GM19452 (cell line): ENCODE measurements around the gene PCDH11X.
"Not testable (repeated sequence)": the region's sequence is repeated elsewhere in the genome, so short reads cannot be mapped to it uniquely, and the experiment has no call there.

ENCODE experiments used
- ATAC-seq: cut with Tn5 transposase; IDR thresholded peaks from one replicate; pipeline ENCODE4 v1.9.1; 2021; ENCODE audit not compliant: unreplicated experiment

PCDH11X gene, protein sequence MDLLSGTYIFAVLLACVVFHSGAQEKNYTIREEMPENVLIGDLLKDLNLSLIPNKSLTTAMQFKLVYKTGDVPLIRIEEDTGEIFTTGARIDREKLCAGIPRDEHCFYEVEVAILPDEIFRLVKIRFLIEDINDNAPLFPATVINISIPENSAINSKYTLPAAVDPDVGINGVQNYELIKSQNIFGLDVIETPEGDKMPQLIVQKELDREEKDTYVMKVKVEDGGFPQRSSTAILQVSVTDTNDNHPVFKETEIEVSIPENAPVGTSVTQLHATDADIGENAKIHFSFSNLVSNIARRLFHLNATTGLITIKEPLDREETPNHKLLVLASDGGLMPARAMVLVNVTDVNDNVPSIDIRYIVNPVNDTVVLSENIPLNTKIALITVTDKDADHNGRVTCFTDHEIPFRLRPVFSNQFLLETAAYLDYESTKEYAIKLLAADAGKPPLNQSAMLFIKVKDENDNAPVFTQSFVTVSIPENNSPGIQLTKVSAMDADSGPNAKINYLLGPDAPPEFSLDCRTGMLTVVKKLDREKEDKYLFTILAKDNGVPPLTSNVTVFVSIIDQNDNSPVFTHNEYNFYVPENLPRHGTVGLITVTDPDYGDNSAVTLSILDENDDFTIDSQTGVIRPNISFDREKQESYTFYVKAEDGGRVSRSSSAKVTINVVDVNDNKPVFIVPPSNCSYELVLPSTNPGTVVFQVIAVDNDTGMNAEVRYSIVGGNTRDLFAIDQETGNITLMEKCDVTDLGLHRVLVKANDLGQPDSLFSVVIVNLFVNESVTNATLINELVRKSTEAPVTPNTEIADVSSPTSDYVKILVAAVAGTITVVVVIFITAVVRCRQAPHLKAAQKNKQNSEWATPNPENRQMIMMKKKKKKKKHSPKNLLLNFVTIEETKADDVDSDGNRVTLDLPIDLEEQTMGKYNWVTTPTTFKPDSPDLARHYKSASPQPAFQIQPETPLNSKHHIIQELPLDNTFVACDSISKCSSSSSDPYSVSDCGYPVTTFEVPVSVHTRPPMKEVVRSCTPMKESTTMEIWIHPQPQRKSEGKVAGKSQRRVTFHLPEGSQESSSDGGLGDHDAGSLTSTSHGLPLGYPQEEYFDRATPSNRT (N-terminal part only)

DNA sequence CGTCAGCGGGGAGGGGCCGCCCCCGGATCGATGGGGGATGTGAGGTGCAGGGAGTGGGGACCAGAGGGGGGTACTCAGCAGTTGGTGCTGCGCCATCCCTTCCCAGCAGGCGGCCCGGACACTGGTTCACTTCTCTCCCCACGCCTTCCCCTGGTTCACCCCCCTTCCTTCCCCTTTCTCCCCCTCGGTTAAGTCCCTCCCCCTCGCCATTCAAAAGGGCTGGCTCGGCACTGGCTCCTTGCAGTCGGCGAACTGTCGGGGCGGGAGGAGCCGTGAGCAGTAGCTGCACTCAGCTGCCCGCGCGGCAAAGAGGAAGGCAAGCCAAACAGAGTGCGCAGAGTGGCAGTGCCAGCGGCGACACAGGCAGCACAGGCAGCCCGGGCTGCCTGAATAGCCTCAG lies at the start of gene PCDH11X:
TSS of gene PCDH11X (plus strand) at position 241 of the 400 bp plus-strand sequence. CDS start 56,130 bp downstream, outside the sequence.
- ATAC-seq, result not testable (repeated sequence)

DNA sequence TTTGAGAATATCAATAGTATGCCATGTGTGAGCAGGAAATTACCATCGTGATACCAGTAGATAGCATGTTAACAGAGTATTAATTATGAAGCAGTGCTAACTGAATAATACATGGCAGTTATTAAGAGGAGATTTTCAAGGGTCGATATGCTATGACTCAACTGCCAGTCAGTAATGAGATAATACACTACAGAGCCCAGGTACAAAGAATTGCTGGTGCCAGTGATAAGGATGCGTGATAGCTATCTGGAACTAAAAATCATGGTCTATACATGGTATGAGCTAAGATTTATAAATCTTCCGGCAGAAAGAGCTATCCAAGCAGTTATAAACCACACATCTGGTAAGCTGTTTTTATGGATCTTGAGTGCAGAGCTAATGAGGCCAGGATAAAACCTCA lies 31.7 kb upstream of the PCDH11X start:
- not testable (repeated sequence) for ATAC-seq

DNA sequence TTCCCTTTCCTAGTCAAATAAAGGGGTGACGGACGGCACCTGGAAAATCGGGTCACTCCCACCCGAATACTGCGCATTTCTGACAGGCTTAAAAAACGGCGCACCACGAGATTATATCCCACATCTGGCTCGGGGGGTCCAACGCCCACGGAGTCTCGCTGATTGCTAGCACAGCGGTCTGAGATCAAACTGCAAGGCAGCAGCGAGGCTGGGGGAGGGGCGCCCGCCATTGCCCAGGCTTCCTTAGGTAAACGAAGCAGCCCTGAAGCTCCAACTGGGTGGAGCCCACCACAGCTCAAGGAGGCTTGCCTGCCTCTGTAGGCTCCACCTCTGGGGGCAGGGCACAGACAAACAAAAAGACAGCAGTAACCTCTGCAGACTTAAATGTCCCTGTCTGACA lies 26.2 kb upstream of the PCDH11X start:
- not testable (repeated sequence) for ATAC-seq

DNA sequence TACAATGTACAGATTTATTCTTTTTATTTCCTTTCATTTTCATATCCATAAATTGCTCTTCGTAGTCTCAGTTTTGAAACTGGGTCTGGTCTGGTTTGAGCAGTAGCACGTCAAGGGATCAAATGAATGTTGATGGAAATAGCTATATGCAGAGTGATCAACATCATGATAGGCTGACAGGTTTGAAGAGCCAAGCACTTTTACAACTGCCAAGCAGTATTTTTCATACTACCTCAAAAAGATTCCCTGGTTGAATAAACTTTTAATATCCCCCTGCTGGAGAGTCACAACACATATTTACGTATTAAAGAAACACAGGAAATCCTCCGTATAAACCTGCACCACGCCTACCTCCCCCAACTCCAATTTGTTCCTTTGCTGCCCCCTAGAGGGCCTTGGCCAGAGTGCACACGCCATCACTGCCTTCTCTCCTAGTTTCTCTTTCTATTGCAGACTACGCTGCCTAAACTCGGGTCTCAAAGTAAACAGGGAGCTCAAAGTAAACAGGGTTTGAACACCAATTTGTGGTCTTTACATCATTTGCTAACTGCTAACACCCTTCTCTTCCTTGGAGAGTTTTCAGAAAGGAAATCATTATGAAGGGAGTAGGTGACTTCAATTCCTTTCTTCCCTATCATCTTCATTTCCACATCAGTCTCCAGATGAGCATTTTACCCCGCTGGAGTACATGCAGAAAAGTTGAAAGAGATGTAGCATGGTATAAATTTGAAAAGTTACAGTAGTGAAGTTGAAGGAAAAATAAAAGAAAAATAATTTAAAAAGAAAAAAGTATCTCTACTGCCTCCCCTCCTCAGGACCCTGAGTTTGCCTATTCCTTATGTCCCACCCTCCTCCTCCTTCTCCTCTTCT lies 8.3 kb upstream of the PCDH11X start:
- ATAC-seq, result peak; percentile 100

DNA sequence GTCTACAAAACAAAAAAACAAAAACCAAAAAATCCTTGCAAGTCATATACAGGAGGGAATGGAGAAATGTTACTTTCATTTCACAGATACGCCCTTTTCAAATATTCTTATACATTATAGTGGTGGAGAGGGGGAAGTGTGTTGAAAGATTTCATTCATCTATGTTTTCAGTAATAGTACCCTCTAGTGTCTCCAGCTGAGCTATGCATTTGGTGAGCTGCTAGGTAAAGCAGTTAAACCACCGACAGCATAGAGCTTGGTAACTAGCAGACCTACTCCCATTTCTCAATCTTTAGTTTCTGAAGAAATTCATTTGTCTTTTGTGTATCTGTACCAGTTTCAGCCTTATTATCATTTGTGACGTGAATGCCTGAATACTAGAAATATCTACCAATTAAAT lies 5.2 kb upstream of the PCDH11X start:
- ATAC-seq, result not testable (repeated sequence)

DNA sequence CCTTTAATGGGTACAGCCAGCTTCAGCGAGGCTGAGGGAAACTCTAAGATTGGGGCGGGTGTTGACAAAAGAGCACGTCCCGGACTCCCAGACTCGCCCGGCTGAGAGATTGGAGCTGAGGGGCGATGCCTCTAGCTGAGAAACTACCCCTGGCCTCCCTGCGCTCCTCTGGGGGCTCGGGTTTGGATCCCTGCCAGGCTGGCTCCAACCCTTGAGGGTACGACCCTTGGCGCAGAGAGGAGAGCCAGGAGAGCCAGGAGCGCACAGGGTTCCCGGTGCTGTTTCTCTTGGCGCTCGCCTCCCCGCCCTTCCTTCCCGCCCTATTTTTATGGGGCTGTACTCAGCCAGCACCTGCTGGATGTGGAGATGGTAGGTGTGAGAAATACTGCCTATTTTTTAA lies 833 bp downstream of the PCDH11X start:
- ATAC-seq, result not testable (repeated sequence)

DNA sequence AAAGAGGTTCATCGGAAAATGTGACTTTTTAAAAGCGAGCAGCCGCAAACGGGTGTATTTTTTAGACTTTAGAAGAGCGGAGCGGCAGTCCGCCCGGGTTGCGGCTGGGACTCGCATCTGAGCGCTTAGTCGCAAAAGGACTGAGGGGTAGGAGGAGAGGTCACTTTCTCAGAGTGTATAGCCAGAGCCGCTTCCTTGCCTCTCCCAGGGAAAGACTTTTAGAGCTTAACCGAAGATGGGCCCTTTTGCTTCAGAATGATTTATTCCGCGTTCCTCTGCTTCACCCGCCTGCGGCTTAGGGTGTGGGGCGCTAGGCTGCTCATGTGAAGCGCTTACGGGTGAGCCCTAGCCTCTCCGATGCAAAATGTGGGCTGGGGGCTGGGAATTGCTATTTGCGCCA lies 1.5 kb downstream of the PCDH11X start:
- ATAC-seq, result not testable (repeated sequence)

DNA sequence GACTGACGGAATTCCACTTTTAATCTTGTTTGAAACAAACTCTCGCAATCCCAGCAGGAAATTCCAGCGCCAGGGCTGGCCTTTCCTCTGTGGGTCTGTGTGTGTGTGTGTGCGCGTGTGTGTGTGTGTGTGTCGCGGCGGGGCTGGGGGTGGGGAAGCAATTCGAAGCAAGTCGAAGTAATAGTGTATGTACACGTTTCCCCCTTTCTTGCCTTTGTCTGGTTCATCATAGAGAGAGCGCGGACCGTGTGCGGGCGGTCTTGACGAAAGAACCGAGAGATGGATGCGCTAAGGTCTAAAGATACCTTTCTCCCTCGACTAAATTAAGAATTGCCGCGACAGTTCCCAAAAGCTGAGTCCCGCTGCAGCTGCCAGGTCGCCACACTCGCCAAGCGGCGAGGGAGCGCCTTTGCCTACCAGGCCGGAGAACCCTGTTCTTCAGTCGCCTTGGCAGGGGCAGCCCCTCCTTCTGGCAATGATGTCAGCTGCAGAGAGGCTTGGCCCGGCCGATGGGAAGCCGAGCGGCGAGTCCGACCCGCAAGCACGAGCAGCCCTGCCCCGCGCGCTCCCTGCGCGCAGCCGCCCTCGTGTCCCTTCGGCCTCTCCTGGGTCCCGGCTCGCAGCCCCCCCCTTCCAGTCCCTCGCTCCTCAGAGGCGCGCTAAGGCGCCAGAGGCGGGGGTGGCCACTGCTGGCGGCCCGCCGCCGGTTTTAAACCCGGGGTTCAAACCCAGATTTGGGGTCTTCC lies 2.6 kb downstream of the PCDH11X start:
- not testable (repeated sequence) for ATAC-seq

DNA sequence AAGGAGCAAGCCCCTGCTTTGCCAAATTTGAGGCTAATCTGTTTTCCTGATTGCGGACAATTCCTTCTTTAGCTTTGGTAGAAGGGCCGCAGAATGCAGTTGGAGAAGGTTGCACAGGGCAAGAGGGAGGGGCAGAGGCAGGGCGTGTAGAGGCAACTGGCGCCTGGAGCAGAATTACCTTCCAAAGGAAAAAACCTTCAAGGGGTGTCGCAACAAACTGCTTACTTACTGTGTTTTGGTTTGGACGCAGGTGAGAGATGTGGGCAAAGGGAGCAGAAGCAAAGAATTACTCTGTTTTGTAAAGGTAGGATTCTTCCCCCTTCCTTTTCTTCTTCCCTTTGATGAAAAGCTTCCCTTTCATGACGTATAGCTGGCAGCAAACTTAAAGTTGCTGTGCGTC lies 3.6 kb downstream of the PCDH11X start:
- ATAC-seq, result not testable (repeated sequence)

DNA sequence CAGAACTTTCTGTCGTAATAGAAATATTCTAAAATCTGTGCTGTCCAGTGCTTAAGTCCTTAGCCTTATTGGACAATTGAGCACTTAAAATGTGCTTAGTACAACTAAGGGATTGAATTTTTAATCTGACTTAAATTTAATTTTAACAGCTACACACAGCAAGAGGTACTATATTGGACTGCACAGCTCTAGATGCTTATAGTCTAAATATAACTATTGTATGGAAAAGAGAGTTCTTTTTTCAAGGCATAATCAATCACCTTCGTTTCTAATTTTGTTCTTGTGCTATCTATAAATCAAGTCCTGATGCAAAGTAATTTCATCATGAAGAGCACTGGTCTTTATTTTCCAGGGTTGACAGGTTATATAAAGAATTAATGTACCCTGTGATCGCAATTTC lies 38.4 kb downstream of the PCDH11X start:
- not testable (repeated sequence) for ATAC-seq

DNA sequence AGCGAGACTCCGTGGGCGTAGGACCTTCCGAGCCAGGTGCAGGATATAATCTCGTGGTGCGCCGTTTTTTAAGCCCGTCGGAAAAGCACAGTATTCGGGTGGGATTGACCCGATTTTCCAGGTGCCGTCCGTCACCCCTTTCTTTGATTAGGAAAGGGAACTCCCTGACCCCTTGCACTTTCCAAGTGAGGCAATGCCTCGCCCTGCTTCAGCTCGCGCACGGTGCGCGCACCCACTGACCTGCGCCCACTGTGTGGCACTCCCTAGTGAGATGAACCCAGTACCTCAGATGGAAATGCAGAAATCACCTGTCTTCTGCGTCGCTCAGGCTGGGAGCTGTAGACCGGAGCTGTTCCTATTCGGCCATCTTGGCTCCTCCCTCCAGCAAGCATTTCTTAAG lies 46.1 kb downstream of the PCDH11X start:
- not testable (repeated sequence) for ATAC-seq
